GM21390 (cell line): ENCODE data around the gene SORBS1.

Experiments used
- ATAC-seq: cut with Tn5 transposase; IDR thresholded peaks from one replicate; pipeline ENCODE4 v1.9.1; 2021; ENCODE audit not compliant: unreplicated experiment

The SORBS1 gene

DNA sequence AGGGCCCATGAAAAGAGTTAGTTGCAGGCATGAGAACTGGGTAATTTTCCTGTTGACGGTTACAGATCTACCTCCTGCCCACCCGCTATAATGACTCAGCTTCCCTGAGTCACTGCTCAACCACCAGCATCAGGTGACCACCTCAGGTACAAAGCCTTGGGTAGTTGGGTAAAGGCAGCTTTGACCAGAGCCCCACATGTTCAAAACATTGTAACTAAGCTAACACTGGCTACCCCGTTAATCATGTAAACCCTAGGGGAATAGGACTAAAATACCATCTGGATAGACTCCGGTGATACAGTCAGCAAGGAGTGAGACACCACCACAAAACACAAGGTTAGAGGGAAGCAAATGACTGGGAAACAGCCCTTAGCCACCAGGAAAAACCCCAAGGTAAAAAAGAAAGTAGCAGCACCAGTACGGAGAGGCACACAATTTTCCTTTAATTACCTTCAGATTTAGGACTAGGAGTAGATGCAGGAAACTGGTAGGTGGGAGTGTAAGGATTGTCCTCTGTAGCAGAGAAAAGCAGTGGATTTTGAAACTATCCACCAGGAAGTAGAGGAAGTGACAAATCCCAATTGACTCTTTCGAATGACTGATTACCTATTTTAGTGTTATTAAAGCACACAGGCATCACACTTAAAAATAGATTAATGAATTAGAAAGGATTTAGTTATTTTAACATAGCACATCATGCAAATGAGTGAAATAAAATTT, 166.8 kb downstream of the SORBS1 start:
- ATAC-seq: no peak

DNA sequence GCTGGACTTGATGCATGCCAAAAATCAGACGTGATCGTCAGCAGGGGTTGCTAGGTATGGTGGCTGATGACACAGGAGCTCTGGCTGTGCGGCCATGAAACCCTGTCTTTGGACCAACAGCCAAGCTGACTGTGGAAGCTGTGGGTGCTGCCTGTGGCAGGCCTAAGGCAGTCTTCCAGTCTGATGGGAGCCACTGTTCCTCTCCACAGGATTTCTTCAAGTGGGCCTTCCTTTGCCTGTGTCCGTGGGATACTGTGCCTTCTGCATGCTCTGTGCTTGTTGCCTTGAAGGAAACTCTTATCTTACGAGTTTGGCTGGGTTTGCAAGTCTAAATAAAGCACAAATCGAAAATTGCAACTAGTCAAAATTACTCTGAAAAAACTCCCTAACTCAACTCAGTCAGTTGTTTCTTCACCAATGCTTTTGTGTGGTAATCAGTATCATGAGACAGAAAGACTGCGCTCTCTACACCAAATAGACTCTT, 168.4 kb downstream of the SORBS1 start:
- ATAC-seq: peak; percentile 42

DNA sequence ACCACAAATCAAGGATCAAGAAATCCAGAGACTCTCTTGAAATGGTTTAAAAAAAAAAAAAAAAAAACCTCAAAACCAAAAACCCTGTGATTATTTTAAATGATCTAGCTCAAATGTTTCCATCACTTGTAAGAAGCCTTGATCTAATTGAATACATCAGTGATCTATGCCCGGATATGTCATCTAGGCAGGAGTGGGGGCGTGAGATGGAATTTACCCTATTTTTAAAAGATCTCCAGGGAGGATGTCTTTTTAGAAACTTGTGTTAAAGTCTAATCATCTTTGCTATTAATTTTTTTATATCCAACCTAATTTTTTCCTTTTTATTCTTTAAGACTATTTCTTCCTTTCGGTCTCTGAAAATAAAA, 169.0 kb downstream of the SORBS1 start:
- ATAC-seq: no peak

DNA sequence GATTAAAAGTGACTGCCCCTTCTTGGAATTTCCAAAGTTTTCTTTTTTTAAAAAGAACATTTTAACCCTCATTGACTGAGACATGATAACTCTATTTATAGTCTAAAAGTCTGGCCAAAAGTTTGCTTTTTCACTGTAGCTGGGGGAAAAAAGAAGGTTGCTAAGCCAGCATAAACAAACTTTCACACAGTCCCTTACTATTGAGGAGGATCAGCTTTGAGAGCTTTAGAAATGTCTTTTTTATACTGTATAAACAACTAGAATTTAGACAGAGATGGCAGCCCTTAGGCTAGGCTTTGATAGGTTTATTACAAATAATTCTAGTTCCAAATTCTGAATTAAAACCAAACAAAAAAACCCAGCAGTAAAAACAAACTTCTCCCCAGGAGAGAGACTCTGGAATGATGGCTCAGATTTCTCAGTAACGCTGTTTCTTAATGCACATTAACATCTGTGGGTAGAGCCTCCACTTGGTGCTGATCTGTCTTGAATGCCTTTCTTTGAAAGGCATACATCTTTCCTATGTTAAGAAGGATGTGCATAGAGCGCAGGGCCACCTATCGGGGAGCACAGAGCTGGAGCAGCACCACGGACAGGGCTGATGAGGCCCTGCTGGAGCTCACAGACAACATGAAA, 169.5 kb downstream of the SORBS1 start:
- ATAC-seq: no peak

DNA sequence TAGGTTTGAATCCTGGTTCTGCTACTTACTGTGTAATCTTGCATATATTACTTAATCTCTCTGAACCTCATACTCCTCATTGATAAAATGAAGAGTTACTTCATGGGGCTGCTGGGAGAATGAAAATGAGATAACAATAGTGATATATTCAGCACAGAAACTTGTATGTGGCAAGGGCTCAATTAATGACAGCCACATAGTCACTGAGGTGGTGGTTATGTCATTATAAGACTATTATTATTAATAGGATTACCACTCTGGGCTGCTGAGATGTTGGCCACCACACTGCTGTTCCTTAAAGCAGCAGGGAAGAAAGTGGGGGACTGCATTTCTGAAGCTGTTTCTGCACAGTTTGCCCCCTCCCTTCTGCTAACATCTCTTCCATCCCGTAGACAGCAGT, 170.0 kb downstream of the SORBS1 start:
- ATAC-seq: no peak

DNA sequence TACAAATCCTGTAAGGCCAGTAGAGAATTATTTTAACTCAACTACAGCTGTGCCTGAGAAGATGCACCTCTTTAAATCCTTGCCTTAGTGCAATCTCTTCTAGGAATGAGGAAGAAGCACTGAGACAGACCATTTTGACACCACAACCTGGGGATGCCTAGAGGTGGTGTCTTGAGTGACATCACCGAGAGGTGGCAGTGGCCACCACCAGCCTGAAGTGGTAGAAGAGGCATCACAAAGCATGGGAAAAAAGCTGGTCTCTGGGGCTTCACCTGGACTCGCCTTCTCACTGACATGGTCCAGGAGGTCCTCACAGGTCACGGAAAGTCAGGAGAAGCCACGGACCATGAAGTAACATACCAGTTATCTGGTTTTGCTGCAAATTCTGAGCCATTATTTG, 171.2 kb downstream of the SORBS1 start:
- ATAC-seq: no peak

DNA sequence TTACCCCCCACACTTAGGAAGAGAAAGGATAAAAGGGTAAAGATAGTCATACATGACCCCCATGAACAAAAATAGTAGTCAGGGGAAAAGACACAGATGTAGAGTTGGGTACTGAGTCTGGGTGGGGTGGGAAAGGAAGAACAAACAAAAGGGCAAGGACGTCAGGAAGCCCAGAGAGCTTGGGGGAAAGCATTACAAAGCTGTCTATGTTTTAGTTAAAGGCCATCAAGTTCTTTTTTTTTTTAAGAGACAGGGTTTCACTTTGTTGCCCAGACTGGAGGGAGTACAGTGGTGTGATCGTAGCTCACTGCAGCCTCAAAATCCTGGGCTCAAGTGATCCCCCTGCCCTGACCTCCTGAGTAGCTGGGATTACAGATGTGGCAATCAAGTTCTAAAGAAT, 172.0 kb downstream of the SORBS1 start:
- no peak for ATAC-seq

DNA sequence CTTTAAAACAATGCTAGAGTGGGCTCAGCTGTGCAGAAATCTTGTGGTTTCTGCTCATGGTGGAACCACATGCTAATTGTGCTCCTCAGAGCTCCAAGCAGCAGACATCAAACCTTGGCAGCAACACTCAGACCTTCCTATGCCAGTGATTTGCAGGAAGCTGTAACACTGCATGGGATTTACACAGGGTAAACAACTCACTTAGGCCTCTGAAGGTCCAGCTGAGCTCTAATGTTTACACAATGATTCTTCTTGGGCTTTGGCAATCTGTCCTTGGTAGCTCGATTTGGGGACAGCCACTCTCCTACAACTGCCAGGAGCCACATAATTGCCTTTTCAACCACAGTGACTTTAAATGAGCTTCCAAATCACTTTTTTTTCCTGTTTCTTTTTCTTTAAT, 172.6 kb downstream of the SORBS1 start:
- no peak for ATAC-seq

DNA sequence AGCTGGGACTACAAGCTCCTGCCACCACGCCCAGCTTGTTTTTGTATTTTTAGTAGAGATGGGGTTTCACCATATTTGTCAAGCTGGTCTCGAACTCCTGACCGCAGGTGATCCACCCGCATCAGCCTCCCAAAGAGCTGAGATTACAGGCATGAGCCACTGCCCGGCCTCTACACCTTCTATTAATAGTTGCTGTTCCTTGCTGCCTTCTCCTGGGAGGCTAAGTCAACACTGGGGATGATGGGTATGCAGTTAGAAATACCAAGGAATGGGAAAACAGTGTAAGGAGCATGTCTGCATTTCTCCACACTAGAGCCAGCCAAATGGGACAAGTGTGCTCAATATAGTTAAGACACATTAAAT, 173.1 kb downstream of the SORBS1 start:
- ATAC-seq: no peak

DNA sequence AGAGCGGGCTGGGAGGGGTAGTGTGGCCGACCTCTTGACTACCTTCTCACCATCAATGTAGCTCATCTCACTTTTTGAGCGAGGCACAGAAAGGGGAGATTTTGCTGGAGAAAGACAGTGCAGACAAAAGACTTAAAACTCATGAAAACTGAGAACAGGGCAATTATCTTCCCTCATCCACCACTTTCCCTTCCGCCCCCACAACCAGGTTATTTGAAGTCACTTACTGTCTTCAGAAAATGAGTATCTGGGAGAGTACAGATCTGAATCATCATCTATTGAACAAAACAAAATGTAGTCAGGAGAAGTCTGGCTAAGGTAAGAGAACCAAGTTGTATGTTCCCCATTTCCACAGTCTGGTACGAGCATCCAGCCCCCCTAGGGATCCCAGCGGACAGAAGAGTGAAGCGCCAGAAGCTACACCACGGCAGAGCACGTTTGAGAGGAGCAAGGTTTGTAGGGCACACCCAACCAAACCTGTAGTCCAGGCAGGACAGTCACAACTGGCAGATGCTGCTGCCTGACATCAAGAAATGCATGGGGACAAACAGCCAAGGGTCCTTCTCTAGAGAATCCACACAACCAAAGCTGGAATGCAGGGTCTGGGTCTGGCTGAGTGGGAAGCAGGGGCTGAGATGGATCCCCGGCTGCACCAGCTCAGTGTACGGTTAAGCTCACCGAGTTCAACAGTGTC, 177.0 kb downstream of the SORBS1 start:
- no peak for ATAC-seq

DNA sequence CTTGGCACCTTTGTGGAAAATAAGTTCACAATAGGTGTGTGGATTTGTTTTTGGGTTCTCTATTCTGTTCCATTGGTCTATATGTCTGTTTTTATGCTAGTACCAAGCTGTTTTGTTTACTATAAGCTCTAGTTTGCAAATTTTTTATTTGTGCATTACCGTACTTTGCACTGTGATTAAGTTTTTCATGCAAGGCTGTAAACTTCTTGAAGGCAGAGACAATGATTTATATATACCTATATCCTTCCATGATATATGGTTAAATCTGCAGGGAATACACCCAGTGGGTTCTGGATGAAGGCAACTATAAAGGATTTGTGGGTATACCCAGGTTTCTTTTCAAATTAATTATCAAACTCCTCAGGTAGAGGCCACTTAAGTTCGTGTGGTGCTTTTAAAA, 178.6 kb downstream of the SORBS1 start:
- no peak for ATAC-seq

DNA sequence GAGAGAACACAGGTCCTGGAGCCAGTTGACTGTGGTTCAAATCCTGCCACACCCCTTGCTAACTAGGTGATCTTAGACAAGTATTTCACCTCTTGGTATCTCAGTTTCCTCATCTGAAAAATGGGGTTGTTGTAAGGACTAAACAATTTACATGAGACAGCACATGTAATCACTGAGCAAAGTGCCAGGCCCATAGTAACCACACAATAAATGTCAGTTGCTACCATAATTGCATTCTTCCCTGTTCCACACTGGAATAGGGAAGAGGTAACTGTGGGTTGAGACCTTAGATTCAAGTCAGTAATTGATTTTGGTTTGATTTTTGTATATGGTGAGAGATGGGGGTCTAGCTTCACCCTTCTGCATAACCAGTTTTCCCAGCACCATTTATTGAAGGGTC, 179.0 kb downstream of the SORBS1 start:
- ATAC-seq: no peak

DNA sequence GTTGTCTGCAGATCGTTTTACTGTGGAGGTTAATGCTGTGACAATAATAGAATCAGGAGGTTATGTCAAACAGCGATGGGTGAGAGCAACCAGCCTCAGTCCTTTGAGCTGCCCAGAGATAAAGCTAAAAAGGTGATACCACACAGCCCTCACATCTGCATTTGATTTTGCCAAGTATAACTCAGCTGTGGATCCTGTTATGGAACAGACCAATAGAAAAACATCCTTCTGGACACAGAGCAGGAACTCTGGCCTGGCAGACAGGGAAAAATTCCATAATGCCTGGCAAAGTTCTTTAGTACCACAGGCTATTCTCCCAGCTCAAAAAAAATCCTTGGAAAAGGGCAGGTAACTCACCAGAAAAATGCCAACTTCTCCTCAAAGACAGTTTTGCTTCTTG, 183.2 kb downstream of the SORBS1 start:
- no peak for ATAC-seq

DNA sequence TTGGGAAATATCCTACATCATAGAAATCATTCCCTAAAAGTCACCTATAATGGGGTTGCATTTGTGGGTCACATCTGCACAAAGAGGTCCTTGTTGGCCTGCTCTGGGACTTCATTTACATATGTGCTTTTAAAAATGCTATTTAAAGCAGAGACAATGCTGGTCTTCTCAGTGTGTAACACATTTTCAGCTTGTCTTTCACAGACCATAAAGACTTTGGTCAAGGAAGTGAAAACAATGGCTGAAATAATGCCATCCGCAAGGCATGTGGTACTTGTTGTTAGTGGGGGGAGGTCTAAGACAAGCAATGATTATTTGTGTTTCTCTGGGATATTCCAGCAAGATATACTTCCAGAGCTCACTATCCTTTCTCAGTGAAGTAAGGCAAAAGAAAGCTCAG, 185.8 kb downstream of the SORBS1 start:
- ATAC-seq: no peak

DNA sequence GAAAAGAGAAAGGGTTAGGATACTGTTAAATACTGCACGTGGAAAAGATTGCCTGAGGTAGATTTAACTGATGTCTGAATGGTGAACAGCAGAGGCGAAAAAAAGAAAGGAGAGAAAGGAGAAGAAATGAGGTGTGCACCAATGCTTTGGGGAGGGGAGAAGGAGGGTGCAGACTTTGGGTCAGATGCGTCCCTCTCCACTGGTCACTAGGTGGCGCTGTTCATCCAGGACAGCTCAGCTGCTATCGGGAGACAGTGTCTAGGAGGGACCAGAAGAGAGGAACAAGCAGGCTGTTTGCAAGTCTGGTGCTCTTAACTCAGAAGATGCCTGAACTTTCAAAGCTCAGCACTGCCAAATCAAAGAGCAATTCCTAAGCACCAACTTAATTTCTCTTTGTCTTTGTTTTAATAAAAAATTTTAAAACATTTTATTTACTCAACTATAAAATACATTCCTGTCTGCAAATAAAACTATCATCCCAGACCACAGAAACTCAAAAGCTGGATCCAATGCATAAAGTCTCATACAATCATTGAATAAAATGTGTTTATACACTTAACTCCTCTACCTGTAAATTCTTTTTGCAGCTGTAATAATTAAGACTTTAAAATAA, 186.5 kb downstream of the SORBS1 start:
- peak; percentile 90 for ATAC-seq

DNA sequence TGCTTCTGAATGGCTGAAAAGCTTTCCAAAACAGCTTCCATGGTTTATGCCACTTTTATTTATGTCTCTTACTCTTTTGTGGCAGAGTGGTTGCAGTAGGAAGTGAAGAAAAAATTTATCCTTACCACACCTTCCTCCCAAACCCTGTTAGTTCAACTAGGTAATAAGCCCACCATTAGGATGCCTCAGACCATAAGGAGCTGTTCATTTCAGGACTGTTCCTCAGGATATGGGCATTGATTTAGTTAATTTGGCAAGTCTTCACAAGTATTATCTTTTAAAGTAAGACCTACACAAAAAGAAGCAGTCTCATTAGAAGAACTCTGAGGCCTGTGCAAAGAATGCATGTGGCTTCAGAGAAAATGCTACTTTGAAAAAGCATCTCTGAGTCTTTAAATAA, 187.5 kb downstream of the SORBS1 start:
- no peak for ATAC-seq

DNA sequence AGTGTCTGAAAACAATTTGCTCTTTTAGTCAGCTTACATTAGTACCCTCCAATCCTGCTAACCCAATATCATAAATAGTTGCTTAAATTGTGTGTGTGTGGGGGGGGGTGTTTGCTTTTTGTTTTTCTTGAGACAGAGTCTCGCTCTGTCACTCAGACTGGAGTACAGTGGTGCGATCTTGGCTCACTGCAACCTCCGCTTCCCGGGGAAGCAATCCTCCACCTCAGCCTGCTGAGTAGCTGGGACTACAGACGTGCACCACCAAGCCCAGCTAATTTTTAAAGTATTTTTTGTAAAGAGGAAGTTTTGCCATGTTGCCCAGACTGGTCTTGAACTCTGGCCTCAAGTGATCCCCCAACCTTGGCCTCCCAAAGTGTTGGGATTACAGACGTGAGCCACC, 196.8 kb downstream of the SORBS1 start:
- no peak for ATAC-seq

DNA sequence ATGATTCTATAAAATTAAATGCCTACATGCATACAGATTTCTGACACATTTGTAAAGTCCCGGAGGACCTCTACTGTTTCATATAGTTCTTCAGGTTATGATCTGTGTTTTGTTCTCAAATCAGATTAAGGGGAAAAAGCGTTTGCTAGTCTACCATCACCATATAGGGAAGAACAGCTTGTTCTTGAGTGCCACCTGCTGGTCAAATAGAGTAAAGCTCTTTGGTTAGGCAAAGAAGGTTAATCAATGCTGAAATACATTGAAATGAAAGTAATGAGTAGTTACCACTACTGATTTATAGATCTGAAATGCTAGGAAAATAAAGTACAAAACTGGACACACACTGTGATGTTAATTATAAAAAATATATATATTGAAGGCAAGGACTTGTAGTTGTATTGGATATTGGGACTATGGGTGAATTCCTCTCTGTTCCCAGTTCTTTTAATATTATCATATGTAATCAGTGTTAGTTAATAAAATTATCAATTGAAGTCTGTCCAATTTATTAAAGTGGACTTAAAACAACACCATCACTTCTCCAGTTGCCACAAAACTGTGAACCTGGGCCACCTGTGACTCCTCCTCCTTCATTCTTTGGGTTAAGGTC, 197.8 kb downstream of the SORBS1 start:
- peak; percentile 76 for ATAC-seq

DNA sequence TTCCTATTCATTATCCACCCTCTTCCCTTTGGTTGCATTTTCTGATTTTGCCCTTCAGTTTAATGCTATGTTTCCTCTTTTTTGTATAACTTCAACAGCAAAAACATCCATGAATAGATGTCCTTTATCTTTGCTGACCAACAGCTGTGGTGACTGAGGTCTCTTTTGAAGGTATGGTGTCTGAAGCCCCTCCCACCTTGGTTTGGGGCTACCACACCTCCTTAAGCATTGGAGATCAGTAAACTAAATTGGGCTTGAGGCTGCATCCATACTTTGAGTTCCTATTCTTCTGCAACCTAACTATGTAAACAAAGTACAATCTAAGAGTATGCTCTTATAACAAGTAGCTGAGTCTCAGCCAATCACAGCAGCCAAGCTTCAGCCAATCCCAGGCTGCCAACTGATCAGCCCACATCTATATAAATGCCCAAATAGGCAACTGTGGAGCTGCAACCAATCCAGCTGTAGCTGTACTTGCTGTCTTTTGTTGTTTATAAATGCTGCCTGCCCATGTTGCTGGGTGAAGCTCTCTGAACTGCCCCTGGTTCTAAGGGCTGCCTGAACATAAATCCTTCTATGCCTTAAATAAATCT, 201.0 kb downstream of the SORBS1 start:
- ATAC-seq: peak; percentile 66

DNA sequence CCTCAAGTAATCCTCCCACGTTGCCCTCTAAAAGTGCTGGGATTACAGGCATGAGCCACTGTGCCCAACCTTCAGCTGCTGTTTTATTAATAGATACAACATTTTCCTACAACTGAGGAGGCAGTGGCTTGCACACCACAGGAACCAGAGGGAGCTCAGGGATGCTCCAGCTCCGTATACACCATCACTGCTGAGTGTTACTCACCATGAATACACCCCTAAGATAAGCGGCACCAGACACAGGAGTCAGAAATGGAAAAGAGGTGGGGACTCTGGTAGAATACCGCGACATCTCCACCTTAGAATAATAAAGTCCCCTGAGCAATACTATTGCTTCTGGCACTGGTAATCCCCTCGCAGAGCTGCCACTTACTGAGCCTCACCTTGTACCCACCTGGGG, 201.7 kb downstream of the SORBS1 start:
- no peak for ATAC-seq
